Measurements from ENCODE around the gene MED10.

The MED10 gene

DNA sequence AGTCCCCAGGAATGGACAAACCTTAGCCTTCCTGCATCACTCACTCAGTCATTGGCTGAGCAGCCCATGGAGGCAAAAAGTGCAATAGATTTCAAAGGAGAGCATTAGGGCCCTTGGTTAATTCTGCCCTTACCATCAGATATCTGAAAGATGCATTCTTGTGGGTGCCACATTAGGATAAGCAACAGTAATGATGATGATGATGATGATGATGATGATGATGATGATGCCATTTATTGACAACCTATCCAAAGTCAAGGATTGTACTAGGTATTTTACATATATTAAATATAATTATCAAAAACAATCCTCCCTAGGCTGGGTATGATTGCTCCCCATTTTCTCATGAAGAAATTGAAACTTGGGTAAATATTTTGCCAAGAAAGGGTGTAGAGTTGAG lies 9.6 kb upstream of the MED10 start:
- FAIRE-seq (no peak), DNase-seq (ENCODE audit: insufficient read length, low spot score) (no peak)
- TF ChIP-seq, protein P1, sequence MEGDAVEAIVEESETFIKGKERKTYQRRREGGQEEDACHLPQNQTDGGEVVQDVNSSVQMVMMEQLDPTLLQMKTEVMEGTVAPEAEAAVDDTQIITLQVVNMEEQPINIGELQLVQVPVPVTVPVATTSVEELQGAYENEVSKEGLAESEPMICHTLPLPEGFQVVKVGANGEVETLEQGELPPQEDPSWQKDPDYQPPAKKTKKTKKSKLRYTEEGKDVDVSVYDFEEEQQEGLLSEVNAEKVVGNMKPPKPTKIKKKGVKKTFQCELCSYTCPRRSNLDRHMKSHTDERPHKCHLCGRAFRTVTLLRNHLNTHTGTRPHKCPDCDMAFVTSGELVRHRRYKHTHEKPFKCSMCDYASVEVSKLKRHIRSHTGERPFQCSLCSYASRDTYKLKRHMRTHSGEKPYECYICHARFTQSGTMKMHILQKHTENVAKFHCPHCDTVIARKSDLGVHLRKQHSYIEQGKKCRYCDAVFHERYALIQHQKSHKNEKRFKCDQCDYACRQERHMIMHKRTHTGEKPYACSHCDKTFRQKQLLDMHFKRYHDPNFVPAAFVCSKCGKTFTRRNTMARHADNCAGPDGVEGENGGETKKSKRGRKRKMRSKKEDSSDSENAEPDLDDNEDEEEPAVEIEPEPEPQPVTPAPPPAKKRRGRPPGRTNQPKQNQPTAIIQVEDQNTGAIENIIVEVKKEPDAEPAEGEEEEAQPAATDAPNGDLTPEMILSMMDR (IDR thresholded peaks at IDR 0.05; ENCODE audit: insufficient read depth, missing control alignments) = no peak

DNA sequence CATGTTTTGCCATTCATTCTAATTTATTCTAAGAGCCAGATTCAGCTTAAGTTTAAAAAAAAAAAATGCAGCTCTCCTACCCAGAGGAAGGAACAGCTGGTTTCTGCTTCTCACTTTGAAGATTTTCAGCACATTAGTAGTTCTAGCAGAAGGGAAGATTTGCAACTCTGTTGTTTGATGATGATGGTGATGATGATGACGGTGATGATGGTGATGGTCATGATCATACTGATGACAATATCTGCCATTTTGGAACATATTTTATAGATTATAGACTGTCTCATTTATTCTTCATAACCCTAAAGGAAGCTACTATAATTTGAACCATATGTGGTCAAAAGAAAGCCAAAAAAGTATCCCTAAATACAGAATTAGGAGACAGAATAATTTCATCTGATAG lies 7.9 kb upstream of the MED10 start:
- DNase-seq (ENCODE audit: insufficient read length, low spot score) (no peak), FAIRE-seq (no peak)
- TF ChIP-seq, protein P1 (IDR thresholded peaks at IDR 0.05; ENCODE audit: insufficient read depth, missing control alignments) = no peak

DNA sequence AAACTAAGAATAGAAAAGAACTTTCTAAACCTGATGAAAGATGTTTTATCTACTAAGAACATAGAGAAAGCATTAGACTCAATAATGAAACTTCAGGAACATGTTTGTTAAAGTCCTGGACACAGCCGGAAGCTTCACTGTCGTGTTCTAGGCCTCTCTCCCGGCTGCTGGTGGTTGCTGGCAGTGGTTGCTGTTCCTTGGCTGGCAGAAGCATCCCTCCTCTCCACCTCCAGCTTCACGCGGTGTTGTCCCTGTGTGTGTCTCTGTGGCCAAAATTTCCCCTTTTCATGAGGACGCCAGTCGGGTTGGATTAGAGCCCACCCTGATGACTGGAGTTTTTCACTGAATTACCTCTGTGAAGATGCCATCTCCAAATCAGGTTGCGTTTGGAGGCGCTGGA lies 6.5 kb upstream of the MED10 start:
- no peak for FAIRE-seq
- TF ChIP-seq, protein P1 (IDR thresholded peaks at IDR 0.05; ENCODE audit: insufficient read depth, missing control alignments) = no peak
- no peak for DNase-seq (ENCODE audit: insufficient read length, low spot score)

- FAIRE-seq = no peak
- TF ChIP-seq, protein P1 (IDR thresholded peaks at IDR 0.05; ENCODE audit: insufficient read depth, missing control alignments) = no peak
- no peak for DNase-seq (ENCODE audit: insufficient read length, low spot score)
Measured at GRCh38 chr5:6383376-6383775, 5.0 kb upstream of the MED10 start.

GRCh38 chr5:6379246-6379645 lies 899 bp upstream of the MED10 start:
- DNase-seq (ENCODE audit: insufficient read length, low spot score) = no peak
- TF ChIP-seq, protein P1 (IDR thresholded peaks at IDR 0.05; ENCODE audit: insufficient read depth, missing control alignments) = no peak
- FAIRE-seq = no peak

- TF ChIP-seq, protein P1 (IDR thresholded peaks at IDR 0.05; ENCODE audit: insufficient read depth, missing control alignments) = no peak
- DNase-seq (ENCODE audit: insufficient read length, low spot score) (no peak), FAIRE-seq (no peak)
Measured at GRCh38 chr5:6378766-6379103, 388 bp upstream of the MED10 start.

- FAIRE-seq = no peak
- DNase-seq (ENCODE audit: insufficient read length, low spot score) = no peak
- TF ChIP-seq, protein P1 (IDR thresholded peaks at IDR 0.05; ENCODE audit: insufficient read depth, missing control alignments) = no peak
Measured at GRCh38 chr5:6377582-6377904, 804 bp downstream of the MED10 start.

Measured in D721Med (cell line).